SK-N-SH (cell line): ENCODE data around the gene NALCN. TPM values are rescaled to one million over a fixed set of nuclear protein-coding genes. Genes with fewer than 3 reads are reported as not detected.

Experiments used
- CTCF ChIA-PET: fragments of 300-600, 350-600 bp; formaldehyde crosslinking; extraction: SDS; loops from one replicate; lab custom pipeline; 2021; lab: Yijun Ruan, JAX
- POLR2A ChIA-PET: fragments of 350-600 bp; sonication (Branson Sonifier 250); formaldehyde crosslinking; extraction: SDS; loops from one replicate; lab custom pipeline; 2020; ENCODE audit warnings: antibody characterized with exemption, inconsistent platforms; lab: Yijun Ruan, JAX
- DNase-seq: peaks from one replicate; pipeline ENCODE4 v3.0.0; 2012
- H2AFZ ChIP-seq: fragments of 200-600 bp; sonication (generic); 2 replicates; pipeline ENCODE4 v1.8.1; 2016; ENCODE audit warnings: antibody characterized with exemption, mild to moderate bottlenecking, low read depth
- H3F3A ChIP-seq: fragments of 200-600 bp; sonication (generic); replicated peaks from 2 replicates; pipeline ENCODE3; 2016; ENCODE audit warnings: antibody characterized with exemption, mild to moderate bottlenecking; ENCODE audit not compliant: insufficient read depth
- H3K27ac ChIP-seq, 2 experiments: fragments of 200-500 bp in 1 of 2; fragments of 200-600 bp in 1 of 2; sonication (Bioruptor generic) in 1 of 2; sonication (generic), shearing (Covaris generic) in 1 of 2; 2 replicates each; pipeline versions ENCODE4 v1.5.1 to v1.6.1; 2014 to 2016; ENCODE audit warnings: low read depth in 2 of 2, inconsistent platforms in 1 of 2, low read length in 1 of 2, mild to moderate bottlenecking in 1 of 2, mixed read lengths in 1 of 2
- H3K27me3 ChIP-seq: fragments of 200-600 bp; sonication (generic), shearing (Covaris generic); 2 replicates; pipeline ENCODE4 v1.6.1; 2016; ENCODE audit warnings: mixed run types; ENCODE audit not compliant: insufficient read depth
- H3K36me3 ChIP-seq, 2 experiments: fragments of 200-500 bp in 1 of 2; fragments of 200-600 bp in 1 of 2; sonication (Bioruptor generic) in 1 of 2; sonication (generic) in 1 of 2; replicated peaks in 1 of 2; 2 replicates each; pipeline versions ENCODE3 to v1.5.1; 2014 to 2016; ENCODE audit warnings: low read length in 1 of 2, mild to moderate bottlenecking in 1 of 2; ENCODE audit not compliant: insufficient read depth in 2 of 2, control insufficient read depth in 1 of 2
- H3K4me1 ChIP-seq, 2 experiments: fragments of 200-500 bp in 1 of 2; fragments of 200-600 bp in 1 of 2; sonication (Bioruptor generic) in 1 of 2; sonication (generic), shearing (Covaris generic) in 1 of 2; 2 replicates each; pipeline versions ENCODE4 v1.5.1 to v1.6.1; 2014 to 2016; ENCODE audit warnings: low read depth in 1 of 2, low read length in 1 of 2, mixed run types in 1 of 2; ENCODE audit not compliant: insufficient read depth in 2 of 2, control insufficient read depth in 1 of 2
- H3K4me2 ChIP-seq: fragments of 200-600 bp; sonication (generic), shearing (Covaris generic); 2 replicates; pipeline ENCODE4 v1.6.1; 2017; ENCODE audit warnings: mixed run types
- H3K4me3 ChIP-seq, 2 experiments: fragments of 200-500 bp in 1 of 2; fragments of 200-600 bp in 1 of 2; sonication (Bioruptor generic) in 1 of 2; sonication (generic), shearing (Covaris generic) in 1 of 2; 2 replicates each; pipeline versions ENCODE4 v1.5.1 to v1.8.1; 2014 to 2016; ENCODE audit warnings: low read depth in 2 of 2, inconsistent platforms in 1 of 2, low read length in 1 of 2, mild to moderate bottlenecking in 1 of 2, mixed read lengths in 1 of 2, moderate library complexity in 1 of 2
- H3K79me2 ChIP-seq: fragments of 200-600 bp; sonication (generic); 2 replicates; pipeline ENCODE4 v1.8.1; 2017; ENCODE audit warnings: mild to moderate bottlenecking; ENCODE audit not compliant: insufficient read depth
- H3K9ac ChIP-seq: fragments of 200-600 bp; sonication (generic); 2 replicates; pipeline ENCODE4 v1.6.1; 2017; ENCODE audit warnings: mixed run types
- H3K9me2 ChIP-seq: fragments of 200-600 bp; sonication (generic); 2 replicates; pipeline ENCODE4 v1.6.1; 2017; ENCODE audit warnings: mixed run types
- H3K9me3 ChIP-seq: fragments of 200-600 bp; sonication (generic); 2 replicates; pipeline ENCODE4 v1.6.1; 2017; ENCODE audit warnings: mixed run types, mild to moderate bottlenecking, moderate library complexity
- H4K20me1 ChIP-seq: fragments of 200-600 bp; sonication (generic); 2 replicates; pipeline ENCODE4 v1.6.1; 2017; ENCODE audit warnings: mild to moderate bottlenecking, mixed run types; ENCODE audit not compliant: insufficient read depth
- CHD2 ChIP-seq: fragments of 150-350 bp; IDR thresholded peaks from 2 replicates; pipeline ENCODE4 v1.6.1; 2018; ENCODE audit warnings: low read length; ENCODE audit not compliant: partially characterized antibody
- CTCF ChIP-seq: fragments of 200-600 bp; sonication (generic); IDR thresholded peaks from 2 replicates; pipeline ENCODE4 v1.6.1; 2017; ENCODE audit warnings: antibody characterized with exemption, mild to moderate bottlenecking, moderate library complexity
- EP300 ChIP-seq, 2 experiments: IDR thresholded peaks; 2 replicates each; pipeline versions ENCODE4 v1.4.0 to v1.6.1; 2012; ENCODE audit warnings: borderline replicate concordance in 1 of 2, low read depth in 1 of 2, low read length in 1 of 2
- FOXJ3 ChIP-seq: sonication (generic); formaldehyde crosslinking; IDR thresholded peaks from 2 replicates; pipeline ENCODE4 v1.5.1; 2020; ENCODE audit warnings: mild to moderate bottlenecking, missing genetic modification reagents
- FOXM1 ChIP-seq: IDR thresholded peaks from 2 replicates; pipeline ENCODE4 v1.4.0; 2012; ENCODE audit warnings: low read depth, mild to moderate bottlenecking
- GATA2 ChIP-seq: sonication (generic); formaldehyde crosslinking; IDR thresholded peaks from 2 replicates; pipeline ENCODE4 v1.5.0; 2020; ENCODE audit warnings: mild to moderate bottlenecking, missing genetic modification reagents
- MXI1 ChIP-seq: IDR thresholded peaks from 2 replicates; pipeline ENCODE4 v1.6.1; 2012; ENCODE audit warnings: mild to moderate bottlenecking, low read depth, low read length, improper control_type of control experiment
- NFIC ChIP-seq: IDR thresholded peaks from 2 replicates; pipeline ENCODE4 v1.4.0; 2012; ENCODE audit warnings: borderline replicate concordance
- RAD21 ChIP-seq: IDR thresholded peaks from 2 replicates; pipeline ENCODE4 v1.6.1; 2012; ENCODE audit warnings: mild to moderate bottlenecking, low read length
- SIN3A ChIP-seq: IDR thresholded peaks from 2 replicates; pipeline ENCODE4 v1.6.1; 2012; ENCODE audit warnings: low read depth, mild to moderate bottlenecking, low read length, moderate library complexity, borderline replicate concordance
- SMC3 ChIP-seq: IDR thresholded peaks from 2 replicates; pipeline ENCODE4 v1.6.1; 2012; ENCODE audit warnings: low read depth, low read length, improper control_type of control experiment
- WGBS: methylation state at CpG from one replicate; pipeline ENCODE4 v1.1.6; 2017; ENCODE audit warnings: low lambda C conversion rate; 5-methylcytosine and 5-hydroxymethylcytosine counted together
- polyA plus RNA-seq, 3 experiments: library from polyadenylated mRNA; depleted of rRNA; stranded (reverse); fragments of >200 nt; gene quantifications; 2 replicates each; pipeline ENCODE4 v1.2.3, GENCODE V29; 2012

NALCN gene
- polyA plus RNA-seq, 1 of the 3 experiments (the other 2 are of a cell fraction) = 3.0 TPM

- no peak for TF ChIP-seq FOXJ3 (CRISPR knock-in tag)
- no peak for TF ChIP-seq NFIC
- TF ChIP-seq CHD2 = no peak
These were observed 264.1 kb downstream of the NALCN start (continued) for GRCh38 chr13:101152184-101152583.

- WGBS = 33% methylated on average over 7 of the region's 7 CpGs
These were observed 265.3 kb downstream of the NALCN start for GRCh38 chr13:101150998-101151397.

GRCh38 chr13:101149735-101150384 is 266.4 kb downstream of the NALCN start:
- H3K9me2 ChIP-seq = no peaks in the 10 kb centered on the region
- no peaks in the 10 kb centered on the region for H3K9me3 ChIP-seq
- no peak overlapping the region for H3K27ac ChIP-seq
- H4K20me1 ChIP-seq = no peaks in the 10 kb centered on the region
- H2AFZ ChIP-seq = no peak overlapping the region
- no peaks in the 10 kb centered on the region for H3K36me3 ChIP-seq
- H3K4me3 ChIP-seq = no peak overlapping the region
- 49% methylated on average over 9 of the region's 9 CpGs for WGBS
- CTCF ChIA-PET = interaction anchor here (0.6 to 2.1 kb wide), 30 partner anchors 9 to 1430 kb away, joined by 3 to 12 read pairs (median 4); partner anchors contain the start of gene ITGBL1
- POLR2A ChIA-PET = no interaction called here
- H3K4me2 ChIP-seq = no peak overlapping the region
- no peaks in the 10 kb centered on the region for H3K79me2 ChIP-seq
- no peaks in the 10 kb centered on the region for H3K27me3 ChIP-seq
- H3F3A ChIP-seq = no peaks in the 10 kb centered on the region
- no peak for TF ChIP-seq MXI1
- TF ChIP-seq CHD2 = peak; percentile 17
- TF ChIP-seq SMC3 = peak; percentile 79
- no peak for TF ChIP-seq SIN3A
- TF ChIP-seq RAD21 = peak; percentile 76
- no peak for TF ChIP-seq EP300 (IDR thresholded peaks at IDR 0.05; ENCODE audit: borderline replicate concordance in 1 of 2, low read depth in 1 of 2, low read length in 1 of 2)
- peak; percentile 64 for TF ChIP-seq CTCF
- DNase-seq = peak; percentile 65
- peaks cover 7 to 11% of the 10 kb centered on the region in 2 experiments; a peak in 3 of 4 replicates for H3K4me1 ChIP-seq
- H3K9ac ChIP-seq = no peak overlapping the region

More at GRCh38 chr13:101150998-101151397, 265.3 kb downstream of the NALCN start:
- no peaks in the 10 kb centered on the region for H3K79me2 ChIP-seq
- no peaks in the 10 kb centered on the region for H3F3A ChIP-seq
- peak overlapping the region; percentile 77 for H2AFZ ChIP-seq
- no peak overlapping the region; a peak in 1 of 4 replicates for H3K4me3 ChIP-seq
- H4K20me1 ChIP-seq = no peaks in the 10 kb centered on the region
- POLR2A ChIA-PET = no interaction called here
- CTCF ChIA-PET = interaction anchor here (0.8 to 1.7 kb wide), 13 partner anchors 11 to 1429 kb away, joined by 3 to 12 read pairs (median 4); no protein-coding TSS in a partner anchor
- no peaks in the 10 kb centered on the region for H3K27me3 ChIP-seq
- peak overlapping the region; percentile 14; the same call in 1 of the 2 replicates for H3K9ac ChIP-seq
- TF ChIP-seq FOXM1 = no peak
- 0 out of 2 replicates have a peak, but pooled peaks have one; percentile 10 for TF ChIP-seq GATA2 (CRISPR knock-in tag)
- no peaks in the 10 kb centered on the region for H3K9me3 ChIP-seq
- peak overlapping the region; percentile 70 for H3K4me2 ChIP-seq
- DNase-seq = peak; percentile 17
- no peaks in the 10 kb centered on the region for H3K9me2 ChIP-seq
- no peaks in the 10 kb centered on the region for H3K36me3 ChIP-seq
- peaks cover 7 to 11% of the 10 kb centered on the region in 2 experiments; a peak in 2 of 4 replicates for H3K4me1 ChIP-seq
- peak overlapping the region in 1 of 2 experiments; percentile 42; a peak in 1 of 4 replicates for H3K27ac ChIP-seq
